Measurements from ENCODE around the gene PRPS2. TPM values are rescaled to one million over a fixed set of nuclear protein-coding genes. Genes with fewer than 3 reads are reported as not detected.

PRPS2 gene
- total RNA-seq, 1 donor from 2014 or later = 37.7 TPM

DNA sequence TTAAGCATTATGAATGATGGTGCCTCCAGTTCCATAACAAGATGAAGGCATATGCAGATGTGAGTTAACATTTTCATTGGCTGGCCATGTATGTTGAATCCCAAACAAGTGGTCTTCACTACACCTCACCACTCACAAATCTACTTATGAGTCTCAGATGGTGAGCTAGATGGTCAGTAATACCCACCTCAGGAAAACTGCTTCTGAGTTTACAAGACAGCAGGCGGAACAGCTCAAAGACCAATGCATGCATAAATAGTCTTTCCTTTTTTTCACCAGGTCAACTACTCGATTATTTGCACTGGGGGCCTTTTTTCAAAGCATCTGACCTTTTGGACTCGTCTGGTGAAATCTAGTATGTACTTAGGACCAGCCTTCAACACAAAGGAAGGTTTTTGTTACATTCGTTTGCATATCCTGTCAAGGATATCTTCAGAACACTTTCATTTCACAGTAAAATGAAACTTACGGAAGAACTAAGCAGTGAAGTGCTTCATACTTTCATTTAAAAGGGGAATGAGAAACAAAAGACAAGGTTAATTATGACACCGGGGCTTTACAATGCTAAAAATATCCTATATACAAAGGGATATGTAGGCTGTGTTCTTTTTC, 52.6 kb downstream of the PRPS2 start:
- H3K27ac Mint-ChIP-seq = peak overlapping the region; percentile 88
- DNase-seq = no peak
- peaks cover 18% of the 10 kb centered on the region for H3K4me1 Mint-ChIP-seq
- peak; percentile 72 for ATAC-seq (ENCODE audit: low read depth)
- ChIA-PET POLR2A (interaction anchor here (0.6 kb wide), 1 partner anchor 47 kb away, joined by 3 read pairs; no protein-coding TSS in a partner anchor), CTCF (no interaction called here)
- TF ChIP-seq, protein P1, sequence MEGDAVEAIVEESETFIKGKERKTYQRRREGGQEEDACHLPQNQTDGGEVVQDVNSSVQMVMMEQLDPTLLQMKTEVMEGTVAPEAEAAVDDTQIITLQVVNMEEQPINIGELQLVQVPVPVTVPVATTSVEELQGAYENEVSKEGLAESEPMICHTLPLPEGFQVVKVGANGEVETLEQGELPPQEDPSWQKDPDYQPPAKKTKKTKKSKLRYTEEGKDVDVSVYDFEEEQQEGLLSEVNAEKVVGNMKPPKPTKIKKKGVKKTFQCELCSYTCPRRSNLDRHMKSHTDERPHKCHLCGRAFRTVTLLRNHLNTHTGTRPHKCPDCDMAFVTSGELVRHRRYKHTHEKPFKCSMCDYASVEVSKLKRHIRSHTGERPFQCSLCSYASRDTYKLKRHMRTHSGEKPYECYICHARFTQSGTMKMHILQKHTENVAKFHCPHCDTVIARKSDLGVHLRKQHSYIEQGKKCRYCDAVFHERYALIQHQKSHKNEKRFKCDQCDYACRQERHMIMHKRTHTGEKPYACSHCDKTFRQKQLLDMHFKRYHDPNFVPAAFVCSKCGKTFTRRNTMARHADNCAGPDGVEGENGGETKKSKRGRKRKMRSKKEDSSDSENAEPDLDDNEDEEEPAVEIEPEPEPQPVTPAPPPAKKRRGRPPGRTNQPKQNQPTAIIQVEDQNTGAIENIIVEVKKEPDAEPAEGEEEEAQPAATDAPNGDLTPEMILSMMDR (IDR thresholded peaks at IDR 0.05) = no peak
- H3K4me3 Mint-ChIP-seq = peak overlapping the region; percentile 64
- no peaks in the 10 kb centered on the region for H3K9me3 Mint-ChIP-seq
- H3K36me3 Mint-ChIP-seq (ENCODE audit: low read depth) = no peaks in the 10 kb centered on the region
- no peaks in the 10 kb centered on the region for H3K27me3 Mint-ChIP-seq
- intact Hi-C loops (cut with micrococcal nuclease) = loop anchor here (1.0 kb wide), 1 partner anchor 23 kb away; no protein-coding TSS in a partner anchor

- Mint-ChIP-seq H3K27me3 (no peaks in the 10 kb centered on the region), H3K9me3 (no peaks in the 10 kb centered on the region), H3K27ac (peak overlapping the region; percentile 88), H3K4me3 (peak overlapping the region; percentile 64), H3K4me1 (peaks cover 18% of the 10 kb centered on the region), H3K36me3 (ENCODE audit: low read depth) (no peaks in the 10 kb centered on the region)
- DNase-seq = no peak
- POLR2A ChIA-PET = no interaction called here
- intact Hi-C loops (cut with micrococcal nuclease) = loop anchor here (1.0 kb wide), 1 partner anchor 22 kb away; no protein-coding TSS in a partner anchor
- CTCF ChIA-PET = no interaction called here
- TF ChIP-seq, protein P1 (IDR thresholded peaks at IDR 0.05) = no peak
- no peak for ATAC-seq (ENCODE audit: low read depth)
Measured at GRCh38 chrX:12844319-12844718, 53.1 kb downstream of the PRPS2 start.

GRCh38 chrX:12865359-12865758, 74.1 kb downstream of the PRPS2 start:
- CTCF ChIA-PET = no interaction called here
- H3K4me3 Mint-ChIP-seq = peak overlapping the region; percentile 32
- H3K27ac Mint-ChIP-seq = peak overlapping the region; percentile 50

DNA sequence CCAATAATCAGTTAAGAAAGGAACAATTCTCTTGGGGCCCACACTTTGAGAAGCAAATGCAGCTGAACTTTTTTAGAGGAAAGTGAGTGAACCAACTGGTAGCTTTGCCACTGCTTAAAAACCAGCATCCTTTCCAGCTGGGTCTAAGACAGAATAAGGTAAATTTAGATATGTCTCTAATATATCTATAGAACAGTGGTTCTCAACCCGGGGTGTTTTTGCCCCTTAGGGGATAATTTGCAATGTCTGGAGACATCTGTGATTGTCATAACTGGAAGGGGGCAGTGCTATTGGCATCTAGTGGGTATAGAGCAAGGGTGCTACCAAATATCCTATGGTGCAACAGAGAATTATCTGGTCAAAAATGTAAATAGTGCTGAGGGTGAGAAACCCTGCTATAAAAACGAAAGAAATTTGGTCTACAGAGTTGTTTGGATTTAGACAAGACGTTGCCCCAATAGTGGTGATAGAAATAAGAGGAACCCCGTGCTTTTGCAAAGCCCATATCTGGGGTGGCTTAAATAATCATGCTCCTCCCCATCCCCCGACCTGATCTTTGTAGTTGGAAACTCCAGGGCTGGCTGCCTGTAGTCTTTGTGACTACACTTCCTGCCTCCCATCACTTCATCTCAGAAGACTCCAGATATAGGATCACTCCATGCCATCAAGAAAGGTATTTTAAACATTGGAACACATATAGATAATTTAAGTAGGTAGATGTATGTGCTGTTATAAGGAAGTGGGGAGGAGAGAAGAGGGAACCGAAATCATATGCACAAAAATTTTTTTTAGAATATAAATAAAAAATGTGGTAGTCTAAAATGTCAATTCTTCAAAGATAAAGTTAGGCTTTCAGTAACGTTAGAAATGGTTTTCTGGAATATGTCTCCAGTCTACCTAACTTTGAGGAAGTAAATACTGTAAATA, 75.5 kb downstream of the PRPS2 start, which contains the start of gene TLR7:
TLR7 (plus strand) TSS at position 622 of the 927 bp plus-strand sequence. CDS start 507 bp downstream, outside the sequence.
- intact Hi-C loops (cut with micrococcal nuclease) = loop anchor here (1.0 kb wide), 2 partner anchors 22 to 28 kb away; no protein-coding TSS in a partner anchor
- H3K27ac Mint-ChIP-seq = peak within 1 kb of the TSS; percentile 95
- peaks cover 1% of the 10 kb centered on the region for H3K36me3 Mint-ChIP-seq (ENCODE audit: low read depth)
- H3K4me3 Mint-ChIP-seq = peak within 1 kb of the TSS; percentile 84
- ATAC-seq (ENCODE audit: low read depth) = peak; percentile 51
- no peaks in the 10 kb centered on the region for H3K27me3 Mint-ChIP-seq
- no peaks in the 10 kb centered on the region for H3K9me3 Mint-ChIP-seq
- H3K4me1 Mint-ChIP-seq = peaks cover 57% of the 10 kb centered on the region
- DNase-seq = no peak
- CTCF ChIA-PET = interaction anchor here (1.2 kb wide), 1 partner anchor 53 kb away, joined by 4 read pairs; no protein-coding TSS in a partner anchor
- TF ChIP-seq, protein P1 (IDR thresholded peaks at IDR 0.05) = no peak
- POLR2A ChIA-PET = interaction anchor here (0.6 kb wide), 2 partner anchors 9 to 10 kb away, joined by 6 to 9 read pairs; no protein-coding TSS in a partner anchor

More at GRCh38 chrX:12865359-12865758, 74.1 kb downstream of the PRPS2 start:
- no peak for ATAC-seq (ENCODE audit: low read depth)
- DNase-seq = no peak
- POLR2A ChIA-PET = no interaction called here
- intact Hi-C loops (cut with micrococcal nuclease) = no loop called here
- Mint-ChIP-seq H3K4me1 (peaks cover 44% of the 10 kb centered on the region), H3K9me3 (no peaks in the 10 kb centered on the region), H3K36me3 (ENCODE audit: low read depth) (peaks cover 1% of the 10 kb centered on the region), H3K27me3 (no peaks in the 10 kb centered on the region)
- TF ChIP-seq, protein P1 (IDR thresholded peaks at IDR 0.05) = no peak
